ENCODE results near the gene IGFLR1. TPM values are rescaled to one million over a fixed set of nuclear protein-coding genes. Genes with fewer than 3 reads are reported as not detected.

The IGFLR1 gene
- total RNA-seq, 4 donors from 2014 or later: 4.8 to 25.5 (median 10.7) TPM

DNA sequence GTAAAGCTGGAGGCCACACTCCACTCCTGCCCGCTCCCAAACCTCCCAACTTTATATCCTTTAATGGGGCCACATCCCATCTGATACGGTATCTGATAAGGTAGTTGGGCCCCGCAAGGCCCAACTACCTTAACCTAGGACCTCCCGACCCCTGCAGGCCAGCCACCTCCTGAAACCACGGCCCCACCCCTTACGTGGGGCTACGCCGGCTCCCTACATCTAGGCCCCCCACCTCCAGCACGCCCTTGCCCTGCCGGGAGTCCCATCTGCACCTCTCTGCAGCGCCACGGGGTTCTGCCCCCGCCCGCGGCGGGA is 2.2 kb downstream of the IGFLR1 start:
- Histone ChIP-seq H3K27ac (peak overlapping the region; percentile 16 to 90 (median 83)), H3K9me3 (no peaks in the 10 kb centered on the region), H3K27me3 (no peaks in the 10 kb centered on the region), H3K4me1 (peaks cover 0 to 33% (median 23%) of the 10 kb centered on the region in 4 donors), H3K36me3 (peaks cover 3 to 48% (median 4%) of the 10 kb centered on the region in 3 donors), H3K4me3 (peak overlapping the region; percentile 42 to 75 (median 66))
- TF ChIP-seq, protein P1, sequence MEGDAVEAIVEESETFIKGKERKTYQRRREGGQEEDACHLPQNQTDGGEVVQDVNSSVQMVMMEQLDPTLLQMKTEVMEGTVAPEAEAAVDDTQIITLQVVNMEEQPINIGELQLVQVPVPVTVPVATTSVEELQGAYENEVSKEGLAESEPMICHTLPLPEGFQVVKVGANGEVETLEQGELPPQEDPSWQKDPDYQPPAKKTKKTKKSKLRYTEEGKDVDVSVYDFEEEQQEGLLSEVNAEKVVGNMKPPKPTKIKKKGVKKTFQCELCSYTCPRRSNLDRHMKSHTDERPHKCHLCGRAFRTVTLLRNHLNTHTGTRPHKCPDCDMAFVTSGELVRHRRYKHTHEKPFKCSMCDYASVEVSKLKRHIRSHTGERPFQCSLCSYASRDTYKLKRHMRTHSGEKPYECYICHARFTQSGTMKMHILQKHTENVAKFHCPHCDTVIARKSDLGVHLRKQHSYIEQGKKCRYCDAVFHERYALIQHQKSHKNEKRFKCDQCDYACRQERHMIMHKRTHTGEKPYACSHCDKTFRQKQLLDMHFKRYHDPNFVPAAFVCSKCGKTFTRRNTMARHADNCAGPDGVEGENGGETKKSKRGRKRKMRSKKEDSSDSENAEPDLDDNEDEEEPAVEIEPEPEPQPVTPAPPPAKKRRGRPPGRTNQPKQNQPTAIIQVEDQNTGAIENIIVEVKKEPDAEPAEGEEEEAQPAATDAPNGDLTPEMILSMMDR (IDR thresholded peaks at IDR 0.05): no peak
- TF ChIP-seq EP300 (IDR thresholded peaks at IDR 0.05) (no peak), POLR2A (IDR thresholded peaks at IDR 0.05) (no peak)
- WGBS, 2 donors: 4 to 7% methylated on average over 9 to 15 of the region's 16 CpGs
- no peak for DNase-seq (ENCODE audit: low spot score in 2 of 2)

DNA sequence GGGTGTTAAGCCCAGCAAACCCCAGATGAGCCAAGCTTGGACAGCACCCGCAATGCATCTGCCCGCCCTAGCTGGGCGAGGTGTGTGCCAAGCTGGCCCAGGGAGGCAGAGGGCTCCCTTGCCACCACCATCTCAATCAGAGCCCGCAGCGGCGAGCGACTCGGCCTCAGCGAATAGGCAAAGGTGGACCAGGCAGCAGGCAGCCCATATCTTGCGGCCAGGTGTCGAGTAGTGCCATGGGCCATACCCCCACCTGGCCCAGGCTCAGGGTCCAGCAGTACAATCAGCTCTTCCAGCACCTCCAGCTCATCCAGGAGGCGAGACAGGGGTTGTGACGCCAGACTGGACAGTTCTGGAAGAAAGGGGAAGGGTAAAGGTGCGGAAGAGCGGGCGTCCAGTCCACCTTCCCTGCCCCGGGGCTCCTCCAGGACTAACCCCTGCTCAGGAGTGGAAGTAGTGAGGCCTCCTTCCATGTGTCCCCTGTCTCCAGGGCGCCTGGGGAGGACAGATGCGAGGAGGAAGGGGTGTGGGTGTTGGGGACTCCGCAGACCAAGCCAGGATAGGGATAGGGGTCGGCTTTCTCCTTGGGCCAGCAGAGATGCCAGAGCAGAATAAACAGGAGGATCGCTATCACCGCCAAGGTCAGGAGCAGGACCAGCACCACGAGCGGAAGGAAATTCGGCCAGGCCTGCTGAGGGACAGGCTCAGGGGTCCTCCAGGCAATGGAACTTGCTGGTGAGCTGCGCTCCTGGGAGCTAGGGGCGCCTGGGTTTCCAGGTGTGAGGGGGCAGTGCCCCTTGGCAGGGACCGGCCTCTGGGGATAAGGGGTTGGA is 2.8 kb downstream of the IGFLR1 start:
- DNase-seq (ENCODE audit: low spot score in 2 of 2): no peak
- WGBS, 2 donors: 66 to 77% methylated on average over 25 to 28 of the region's 29 CpGs

DNA sequence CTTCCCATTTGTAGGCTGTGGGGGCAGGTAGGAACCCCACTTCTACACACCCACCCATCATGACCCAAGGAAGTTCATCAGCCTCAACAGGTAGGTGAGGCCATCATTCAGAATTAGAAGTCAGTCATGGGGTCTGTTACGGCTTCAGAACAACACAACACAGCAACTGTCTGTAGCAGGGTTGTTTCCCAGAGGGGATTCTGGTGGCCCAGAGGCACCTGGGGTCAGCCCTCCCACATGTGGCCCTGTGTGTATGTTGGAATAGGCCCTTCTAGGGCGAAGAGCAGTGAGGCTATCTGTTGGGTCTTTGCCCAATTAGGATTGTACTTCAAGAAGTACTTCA is 3.4 kb downstream of the IGFLR1 start:
- no peak overlapping the region for H3K4me3 ChIP-seq
- H3K9me3 ChIP-seq: no peaks in the 10 kb centered on the region
- DNase-seq (ENCODE audit: low spot score in 2 of 2): no peak
- no peak overlapping the region for H3K27ac ChIP-seq
- TF ChIP-seq, protein P1 (IDR thresholded peaks at IDR 0.05): no peak
- TF ChIP-seq EP300 (IDR thresholded peaks at IDR 0.05) (no peak), POLR2A (IDR thresholded peaks at IDR 0.05) (no peak)
- H3K36me3 ChIP-seq: peaks cover 3 to 60% (median 4%) of the 10 kb centered on the region in 3 donors
- WGBS, 2 donors: 67 to 94% methylated on average over 1 to 2 of the region's 2 CpGs
- H3K4me1 ChIP-seq: peaks cover 0 to 25% (median 15%) of the 10 kb centered on the region in 4 donors
- no peaks in the 10 kb centered on the region for H3K27me3 ChIP-seq

More for the DNA sequence above, 2.8 kb downstream of the IGFLR1 start:
- Histone ChIP-seq H3K27me3 (no peaks in the 10 kb centered on the region), H3K4me1 (peaks cover 0 to 31% (median 22%) of the 10 kb centered on the region in 4 donors), H3K4me3 (peak overlapping the region; percentile 42 to 75 (median 66)), H3K27ac (peak overlapping the region; percentile 16 to 90 (median 83)), H3K36me3 (peaks cover 3 to 54% (median 4%) of the 10 kb centered on the region in 3 donors), H3K9me3 (no peaks in the 10 kb centered on the region)
- TF ChIP-seq POLR2A (IDR thresholded peaks at IDR 0.05): no peak
- TF ChIP-seq EP300 (IDR thresholded peaks at IDR 0.05): no peak
- TF ChIP-seq, protein P1 (IDR thresholded peaks at IDR 0.05): no peak

DNA sequence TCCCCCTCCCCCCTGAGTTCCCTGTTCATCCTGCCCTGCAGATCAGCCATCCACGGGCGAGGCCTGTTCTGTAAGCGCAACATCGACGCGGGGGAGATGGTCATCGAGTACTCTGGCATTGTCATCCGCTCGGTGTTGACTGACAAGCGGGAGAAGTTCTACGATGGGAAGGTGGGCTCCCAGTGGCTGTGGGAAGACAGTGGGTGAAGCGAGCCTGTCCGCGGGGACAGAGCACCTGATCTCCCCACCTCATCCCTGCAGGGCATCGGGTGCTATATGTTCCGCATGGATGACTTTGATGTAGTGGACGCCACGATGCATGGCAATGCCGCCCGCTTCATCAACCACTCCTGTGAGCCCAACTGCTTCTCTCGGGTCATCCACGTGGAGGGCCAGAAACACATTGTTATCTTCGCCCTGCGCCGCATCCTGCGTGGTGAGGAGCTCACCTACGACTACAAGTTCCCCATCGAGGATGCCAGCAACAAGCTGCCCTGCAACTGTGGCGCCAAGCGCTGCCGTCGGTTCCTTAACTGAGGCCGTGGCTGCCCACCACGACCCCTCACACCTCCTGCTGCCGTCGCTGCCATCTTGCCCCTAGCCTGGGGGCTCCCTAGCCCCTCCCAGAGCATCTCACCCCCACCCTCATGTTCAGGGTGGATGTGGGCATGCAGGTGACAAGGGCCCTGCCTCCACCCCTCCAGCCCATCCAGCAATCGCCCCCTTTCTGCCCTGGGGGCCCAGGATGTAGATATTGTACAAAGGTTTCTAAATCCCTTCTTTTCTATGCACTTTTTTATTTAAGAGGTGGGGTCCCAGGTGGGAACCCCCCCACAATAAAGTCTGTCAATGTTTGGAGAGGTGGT is 4.0 kb downstream of the IGFLR1 start:
- 88 to 90% methylated on average over 32 to 36 of the region's 37 CpGs for WGBS, 2 donors
- no peaks in the 10 kb centered on the region for H3K9me3 ChIP-seq
- no peak for DNase-seq (ENCODE audit: low spot score in 2 of 2)
- no peaks in the 10 kb centered on the region for H3K27me3 ChIP-seq
- H3K27ac ChIP-seq: no peak overlapping the region
- H3K4me3 ChIP-seq: no peak overlapping the region
- H3K4me1 ChIP-seq: peaks cover 0 to 22% (median 13%) of the 10 kb centered on the region in 4 donors
- TF ChIP-seq, protein P1 (IDR thresholded peaks at IDR 0.05): no peak
- no peak for TF ChIP-seq POLR2A (IDR thresholded peaks at IDR 0.05)
- TF ChIP-seq EP300 (IDR thresholded peaks at IDR 0.05): no peak
- H3K36me3 ChIP-seq: peaks cover 3 to 66% (median 4%) of the 10 kb centered on the region in 3 donors

All from tibial nerve (tissue), 4 donors.